Activated T-cell treated with anti-CD3 and anti-CD28 coated beads, Interleukin-2, amount 50 U/mL, for 48 hours (primary cell): ENCODE results near the gene GPR108.

Source experiments
- DNase-seq, 2 experiments: peaks; one replicate each; pipeline ENCODE4 v3.0.0-alpha.2; 2020

The GPR108 gene

GRCh38 chr19:6736169-6736916 lies 1.0 kb downstream of the GPR108 start:
- DNase-seq = peak; percentile 81 to 86

- DNase-seq = no peak
Observed at GRCh38 chr19:6735181-6735911, 2.0 kb downstream of the GPR108 start.

DNA sequence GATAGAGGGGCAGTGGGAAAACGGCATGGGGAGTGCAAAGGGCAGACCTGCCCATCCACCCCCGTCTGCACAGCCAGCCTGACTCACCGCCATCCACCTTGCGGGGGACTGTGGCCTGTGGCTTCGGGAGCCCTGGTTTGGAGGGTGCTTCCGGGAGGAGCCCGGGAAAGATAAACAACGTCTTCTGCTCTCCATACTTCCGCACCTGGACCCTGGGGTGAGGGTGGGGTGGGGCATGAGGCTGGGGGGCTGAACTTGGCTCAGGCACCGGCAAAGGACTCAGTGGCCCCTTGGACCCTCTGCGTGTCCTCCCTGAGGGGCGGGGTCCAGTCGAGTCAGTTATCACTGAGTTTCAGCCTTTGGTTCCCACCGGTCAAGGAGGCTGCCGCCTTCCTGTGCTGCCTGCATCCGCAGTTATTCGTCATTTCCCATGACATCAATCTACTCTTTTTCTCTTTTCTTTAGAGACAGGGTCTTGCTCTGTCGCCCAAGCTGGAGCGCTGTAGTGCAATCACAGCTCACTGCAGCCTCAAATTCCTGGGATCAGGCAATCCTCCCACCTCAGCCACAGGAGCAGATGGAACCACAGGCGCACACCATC lies 3.2 kb downstream of the GPR108 start:
- no peak for DNase-seq

GRCh38 chr19:6733338-6734095 lies 3.9 kb downstream of the GPR108 start:
- peak; percentile 46 to 49 for DNase-seq

DNA sequence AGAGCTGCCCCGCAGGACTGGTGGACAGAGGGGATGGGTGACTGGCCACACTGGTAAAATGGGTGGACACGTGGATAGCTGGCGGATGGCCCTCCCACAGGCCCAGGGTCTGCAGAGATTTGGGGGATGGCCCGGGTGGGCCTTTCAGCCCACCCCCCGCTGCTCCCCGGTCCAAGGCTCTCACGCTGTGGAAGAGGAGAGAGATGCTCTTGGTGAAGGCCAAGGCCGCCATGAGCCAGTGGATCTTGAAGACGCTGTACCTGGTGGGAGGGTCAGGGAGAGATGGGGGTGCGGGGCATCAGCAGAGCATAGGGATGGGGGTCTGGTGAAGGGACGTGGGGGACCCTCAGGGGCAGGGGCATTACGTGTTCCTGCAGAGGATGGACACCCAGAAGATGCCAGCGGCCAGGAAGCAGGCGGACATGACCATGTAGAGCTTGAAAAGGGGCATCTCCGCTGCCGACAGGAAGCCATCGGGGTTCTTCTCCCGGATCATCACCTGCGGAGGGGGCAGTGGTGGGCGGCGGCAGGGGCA lies 4.5 kb downstream of the GPR108 start:
- no peak for DNase-seq

DNA sequence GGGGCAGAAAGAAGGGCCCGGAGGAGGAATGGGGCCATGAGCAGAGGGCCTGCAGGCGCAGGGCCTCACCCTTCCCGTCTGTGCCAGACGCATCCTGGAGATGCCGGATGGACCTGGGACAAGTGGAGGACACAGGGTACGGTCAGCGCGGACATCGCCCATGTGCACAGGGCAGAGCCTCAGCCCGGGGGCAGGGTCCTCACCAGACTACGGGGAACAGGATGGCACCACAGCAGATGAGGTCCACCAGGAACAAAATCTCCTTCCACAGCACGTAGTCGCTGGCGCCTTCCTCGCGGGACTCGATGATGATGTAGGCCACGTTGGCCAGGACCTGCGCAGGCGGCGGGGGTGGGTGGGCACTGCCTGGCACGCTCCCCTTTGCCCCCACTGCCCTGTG lies 5.6 kb downstream of the GPR108 start:
- DNase-seq = no peak

DNA sequence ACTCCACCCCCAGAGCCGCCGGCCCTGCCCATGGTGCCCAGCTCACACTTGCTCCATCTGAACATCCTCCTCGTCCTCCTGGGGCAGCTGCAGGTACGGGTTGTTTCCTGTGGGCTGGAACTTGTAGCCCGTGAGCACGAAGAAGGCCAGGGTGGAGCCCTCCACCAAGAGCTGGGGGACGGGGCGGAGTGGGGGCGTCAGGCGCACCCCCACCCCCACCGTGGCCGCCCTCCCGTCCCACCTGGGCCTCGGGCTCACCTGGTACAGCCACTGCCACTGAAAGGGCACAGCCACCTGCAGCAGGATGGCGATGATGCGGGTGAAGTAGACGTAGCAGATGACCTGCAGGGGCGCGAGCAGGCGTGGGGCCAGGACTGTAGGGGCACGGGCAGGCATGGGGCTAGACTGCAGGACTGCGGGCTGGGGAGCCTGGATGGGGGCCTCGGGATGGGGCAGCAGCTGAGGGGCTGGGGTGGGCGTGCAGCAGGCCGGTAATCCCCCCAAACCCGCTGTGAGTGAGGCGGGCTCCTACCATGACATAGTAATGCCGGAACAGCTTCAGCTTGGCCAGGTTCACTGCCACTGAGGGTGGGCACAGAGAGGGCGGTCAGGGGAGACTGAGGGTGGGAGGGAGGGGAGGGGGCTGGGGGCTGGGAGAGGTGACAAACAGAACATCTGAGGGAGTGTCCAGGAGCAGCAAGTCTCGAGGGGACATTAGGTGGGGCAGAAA lies 6.3 kb downstream of the GPR108 start:
- DNase-seq = no peak

DNA sequence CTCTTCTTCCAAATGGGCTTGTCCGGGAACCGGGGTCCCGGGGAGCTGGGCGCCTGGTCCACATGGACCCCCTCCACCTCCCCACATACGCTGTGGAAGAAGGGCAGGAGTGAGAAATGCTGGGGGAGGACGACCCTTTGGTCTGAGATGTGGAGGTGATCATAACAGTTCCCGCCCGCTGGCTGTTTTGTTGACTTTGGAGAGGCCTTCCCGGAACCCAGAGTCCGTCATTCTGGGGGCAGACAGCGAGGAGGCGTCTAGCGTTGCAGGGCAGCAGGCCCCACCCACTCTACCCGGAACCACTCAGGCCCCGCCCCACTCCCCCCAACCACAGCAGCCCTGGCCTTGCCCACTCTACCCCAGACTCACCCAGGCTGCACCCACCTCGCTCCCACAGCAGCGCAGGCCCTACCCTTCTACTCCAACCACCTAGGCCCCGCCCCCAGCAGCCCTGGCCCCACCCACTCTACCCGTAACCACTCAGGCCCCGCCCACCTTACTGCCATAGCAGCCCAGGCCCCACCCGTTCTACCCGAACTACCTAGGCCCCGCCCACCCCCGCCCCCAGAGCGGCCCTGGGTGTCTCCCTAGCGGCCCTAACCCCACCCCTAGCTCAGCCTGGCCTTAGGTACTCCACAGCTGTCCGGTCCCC lies 7.1 kb downstream of the GPR108 start:
- peak; percentile 70 to 77 for DNase-seq

- no peak for DNase-seq
Observed at GRCh38 chr19:6729573-6730152, 7.7 kb downstream of the GPR108 start.

DNA sequence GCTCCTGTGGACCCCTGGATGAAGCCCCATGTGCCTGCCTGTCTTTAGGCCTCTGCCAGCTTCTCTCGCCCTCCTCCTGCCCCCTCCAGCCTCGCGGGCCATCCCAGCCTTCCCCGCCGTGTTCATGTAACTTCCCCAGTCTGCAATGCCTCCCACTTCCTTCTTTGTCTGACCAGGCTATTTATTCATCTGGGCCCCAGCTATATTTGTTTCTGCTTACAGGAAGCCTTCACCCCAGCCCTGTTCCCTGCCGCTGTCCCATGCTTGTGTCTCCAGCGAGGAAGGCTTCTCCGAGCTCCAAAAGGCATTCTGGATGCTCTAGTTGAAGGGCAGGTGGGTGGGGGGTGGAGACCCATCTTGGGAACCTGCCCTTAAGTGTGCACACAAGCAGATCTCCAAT lies 9.0 kb downstream of the GPR108 start:
- no peak for DNase-seq

DNA sequence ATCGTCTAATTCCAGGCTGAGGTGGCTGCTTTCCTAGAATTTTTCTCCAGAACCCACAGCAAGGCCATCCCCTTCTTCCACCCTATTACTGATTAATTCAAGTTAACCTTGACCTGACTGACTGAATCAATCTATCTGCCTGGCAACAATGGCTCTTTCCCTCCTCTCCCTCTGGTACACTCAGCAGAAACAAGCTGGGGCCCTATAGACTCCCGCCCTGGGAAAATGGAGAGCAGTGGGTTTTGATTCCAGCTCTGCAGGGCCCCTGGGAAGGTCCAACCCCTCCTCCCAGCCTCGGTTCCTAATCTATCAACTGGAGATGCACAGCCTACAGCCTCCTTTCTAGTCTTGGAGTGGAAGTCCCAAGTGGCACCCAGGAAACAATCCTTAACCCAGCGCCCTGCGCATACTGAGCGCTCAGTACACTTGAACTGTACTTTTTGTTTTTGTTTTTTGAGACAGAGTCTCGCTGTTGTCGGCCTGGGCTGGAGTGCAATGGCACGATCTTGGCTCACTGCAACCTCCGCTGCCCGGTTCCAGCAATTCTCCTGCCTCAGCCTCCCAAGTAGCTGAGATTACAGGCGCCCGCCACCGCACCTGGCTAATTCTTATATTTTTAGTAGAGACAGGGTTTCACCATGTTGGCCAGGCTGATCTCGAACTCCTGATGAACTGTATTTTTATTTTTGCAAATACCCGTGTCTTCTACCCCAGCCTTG lies 11.7 kb downstream of the GPR108 start:
- DNase-seq = no peak

DNA sequence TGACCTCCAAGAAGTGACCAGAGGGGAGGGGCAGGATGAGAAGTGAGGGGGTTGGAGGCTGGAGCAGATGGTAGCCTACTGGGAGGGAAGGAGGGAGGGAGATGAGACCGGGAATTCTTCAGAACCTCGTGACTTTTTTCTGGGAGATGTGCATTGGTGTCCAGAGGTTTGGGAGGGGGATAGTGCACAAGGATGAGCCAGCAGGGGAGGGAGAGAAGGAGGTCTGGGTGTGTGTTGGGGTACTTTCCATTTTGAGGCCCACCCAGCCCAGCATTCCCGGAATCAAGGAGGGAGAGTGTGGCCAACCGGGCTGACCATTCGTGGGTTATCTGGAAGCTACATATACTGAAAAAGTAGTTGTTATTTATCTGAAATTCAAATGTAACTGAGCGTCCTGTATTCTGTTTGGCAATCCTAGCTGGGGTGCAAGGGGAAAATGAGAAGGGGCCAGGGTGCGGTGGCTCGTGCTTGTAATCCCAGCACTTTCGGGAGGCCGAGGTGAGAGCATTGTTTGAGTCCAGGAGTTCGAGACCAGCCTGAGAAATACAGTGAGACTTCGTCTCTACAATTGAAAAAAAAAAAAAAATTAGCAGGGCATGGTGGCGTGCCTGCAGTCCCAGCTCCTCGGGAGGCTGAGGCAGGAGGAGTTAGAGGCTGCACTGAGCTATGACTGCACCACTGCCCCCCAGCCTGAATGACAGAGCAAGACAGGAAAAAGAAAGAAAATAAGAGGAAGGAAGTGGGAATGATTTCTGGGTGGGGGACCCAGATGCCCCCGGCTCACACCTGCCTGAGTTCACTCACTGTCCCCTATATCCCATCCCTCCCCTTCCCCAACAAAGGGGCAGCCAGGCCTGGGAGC lies 12.5 kb downstream of the GPR108 start:
- DNase-seq = no peak

DNA sequence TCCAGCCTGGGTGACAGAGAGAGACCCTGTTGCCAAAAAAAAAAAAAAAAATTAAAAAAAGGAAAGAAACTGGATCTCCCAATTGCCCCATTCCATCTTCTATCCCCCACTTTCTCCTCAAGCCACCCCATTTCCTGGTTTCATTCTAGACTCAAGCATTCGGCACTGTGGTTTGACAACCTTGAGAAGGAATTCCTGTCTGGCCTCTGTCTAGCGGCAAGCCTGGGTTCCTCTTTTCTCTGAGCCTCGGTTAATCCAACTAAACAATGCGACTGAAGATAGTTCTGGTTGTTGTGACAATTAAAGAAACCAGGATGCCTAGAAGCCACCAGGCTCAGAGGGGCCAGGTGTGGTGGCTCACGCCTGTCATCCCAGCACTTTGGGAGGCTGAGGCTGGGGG lies 13.6 kb downstream of the GPR108 start:
- no peak for DNase-seq

- DNase-seq = no peak
Observed at GRCh38 chr19:6723108-6723618, 14.2 kb downstream of the GPR108 start.

GRCh38 chr19:6721773-6722172 lies 15.6 kb downstream of the GPR108 start:
- DNase-seq = no peak

DNA sequence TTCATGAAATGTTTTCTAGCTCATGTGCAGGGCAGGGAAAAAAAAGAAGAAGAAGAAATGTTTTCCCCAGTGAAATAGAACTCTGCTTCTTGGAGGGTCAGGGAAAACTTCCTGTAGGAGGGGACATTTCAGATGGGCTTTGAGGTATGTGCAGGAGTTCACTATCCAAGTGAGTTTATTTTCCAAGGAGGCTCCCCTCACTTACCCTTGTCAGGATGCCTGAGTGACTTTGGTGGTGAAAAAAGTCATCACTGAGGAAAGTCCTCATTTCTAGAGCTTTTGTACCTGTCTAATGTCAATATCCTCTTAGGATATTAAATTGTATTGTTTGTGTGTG lies 16.3 kb downstream of the GPR108 start:
- DNase-seq = no peak

GRCh38 chr19:6720369-6721137 lies 16.8 kb downstream of the GPR108 start, which contains the start of gene C3:
Gene C3, minus strand, starts transcription at chr19:6720650. Its CDS starts 61 bp downstream, at chr19:6720589.
- no peak for DNase-seq

- DNase-seq = no peak
Observed at GRCh38 chr19:6719992-6720368, 17.4 kb downstream of the GPR108 start.

- DNase-seq = no peak
Observed at GRCh38 chr19:6719540-6719861, 17.9 kb downstream of the GPR108 start.
